Measurements from ENCODE around the gene ZNF503.
A peak's percentile ranks its signal among the peaks of the same experiment; 100 is the strongest.

DNA sequence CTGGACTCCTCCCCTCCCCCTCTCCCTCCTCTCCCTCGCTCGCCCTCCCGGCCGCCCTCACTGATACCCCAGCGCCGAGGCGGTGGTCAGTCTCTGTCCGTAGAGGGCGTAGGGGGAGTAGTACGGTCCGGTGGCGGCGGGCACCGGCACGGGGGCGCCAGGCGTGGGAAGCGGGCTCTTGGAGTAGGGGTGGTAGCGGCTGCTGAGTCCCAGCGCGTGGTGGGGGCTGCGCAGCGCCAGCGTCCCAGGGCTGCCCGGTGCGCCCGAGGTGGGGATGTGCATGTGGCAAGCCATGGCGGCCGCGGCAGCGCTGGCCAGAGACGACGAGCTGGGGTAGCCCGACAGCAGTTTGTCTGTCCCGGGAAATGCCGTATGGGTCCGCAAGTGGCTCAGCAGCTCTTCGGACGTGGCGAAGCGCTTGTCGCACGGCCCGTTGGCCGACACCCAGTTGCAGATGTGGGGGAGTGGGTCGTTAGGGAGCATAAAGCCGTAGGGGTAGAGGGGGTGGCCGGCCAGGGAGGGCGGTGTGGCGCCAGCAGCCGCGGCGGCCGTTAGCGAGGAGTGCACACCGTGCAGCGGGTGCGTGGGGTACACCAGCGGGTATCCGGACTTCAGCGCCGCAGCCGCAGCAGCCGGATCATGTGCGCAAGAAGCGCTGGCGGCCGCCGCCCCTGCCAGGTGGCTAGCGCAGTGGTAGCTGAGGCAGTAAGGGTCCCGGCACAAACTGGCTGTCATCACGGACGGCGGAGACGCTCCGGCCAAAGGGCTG is 2.7 kb downstream of the ZNF503 start:
- TF ChIP-seq, protein P1, sequence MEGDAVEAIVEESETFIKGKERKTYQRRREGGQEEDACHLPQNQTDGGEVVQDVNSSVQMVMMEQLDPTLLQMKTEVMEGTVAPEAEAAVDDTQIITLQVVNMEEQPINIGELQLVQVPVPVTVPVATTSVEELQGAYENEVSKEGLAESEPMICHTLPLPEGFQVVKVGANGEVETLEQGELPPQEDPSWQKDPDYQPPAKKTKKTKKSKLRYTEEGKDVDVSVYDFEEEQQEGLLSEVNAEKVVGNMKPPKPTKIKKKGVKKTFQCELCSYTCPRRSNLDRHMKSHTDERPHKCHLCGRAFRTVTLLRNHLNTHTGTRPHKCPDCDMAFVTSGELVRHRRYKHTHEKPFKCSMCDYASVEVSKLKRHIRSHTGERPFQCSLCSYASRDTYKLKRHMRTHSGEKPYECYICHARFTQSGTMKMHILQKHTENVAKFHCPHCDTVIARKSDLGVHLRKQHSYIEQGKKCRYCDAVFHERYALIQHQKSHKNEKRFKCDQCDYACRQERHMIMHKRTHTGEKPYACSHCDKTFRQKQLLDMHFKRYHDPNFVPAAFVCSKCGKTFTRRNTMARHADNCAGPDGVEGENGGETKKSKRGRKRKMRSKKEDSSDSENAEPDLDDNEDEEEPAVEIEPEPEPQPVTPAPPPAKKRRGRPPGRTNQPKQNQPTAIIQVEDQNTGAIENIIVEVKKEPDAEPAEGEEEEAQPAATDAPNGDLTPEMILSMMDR (conservative IDR thresholded peaks at IDR 0.05; ENCODE audit: low read depth in 2 of 2) = 0 out of 4 replicates have a peak, but pooled peaks of 1 of the 2 experiments have one; percentile 11
- TF ChIP-seq EZH2 (IDR thresholded peaks at IDR 0.05; ENCODE audit: low read depth, unreplicated experiment) (peak; percentile 88), CREB1 (CRISPR knock-in tag; IDR thresholded peaks at IDR 0.05; ENCODE audit: low read depth) (no peak), POLR2AphosphoS5 (IDR thresholded peaks at IDR 0.05; ENCODE audit: low read depth) (no peak), ZNF114 (CRISPR knock-in tag; IDR thresholded peaks at IDR 0.05) (no peak), JUNB (IDR thresholded peaks at IDR 0.05; ENCODE audit: unreplicated experiment) (no peak), EZH2phosphoT487 (IDR thresholded peaks at IDR 0.05; ENCODE audit: unreplicated experiment) (peak; percentile 85), STAT1 (IDR thresholded peaks at IDR 0.05; ENCODE audit: unreplicated experiment) (no peak), NANOG (IDR thresholded peaks at IDR 0.05; ENCODE audit: borderline replicate concordance) (no peak), ZNF331 (CRISPR knock-in tag; IDR thresholded peaks at IDR 0.05; ENCODE audit: low read depth) (no peak)
- TF ChIP-seq, protein P2, sequence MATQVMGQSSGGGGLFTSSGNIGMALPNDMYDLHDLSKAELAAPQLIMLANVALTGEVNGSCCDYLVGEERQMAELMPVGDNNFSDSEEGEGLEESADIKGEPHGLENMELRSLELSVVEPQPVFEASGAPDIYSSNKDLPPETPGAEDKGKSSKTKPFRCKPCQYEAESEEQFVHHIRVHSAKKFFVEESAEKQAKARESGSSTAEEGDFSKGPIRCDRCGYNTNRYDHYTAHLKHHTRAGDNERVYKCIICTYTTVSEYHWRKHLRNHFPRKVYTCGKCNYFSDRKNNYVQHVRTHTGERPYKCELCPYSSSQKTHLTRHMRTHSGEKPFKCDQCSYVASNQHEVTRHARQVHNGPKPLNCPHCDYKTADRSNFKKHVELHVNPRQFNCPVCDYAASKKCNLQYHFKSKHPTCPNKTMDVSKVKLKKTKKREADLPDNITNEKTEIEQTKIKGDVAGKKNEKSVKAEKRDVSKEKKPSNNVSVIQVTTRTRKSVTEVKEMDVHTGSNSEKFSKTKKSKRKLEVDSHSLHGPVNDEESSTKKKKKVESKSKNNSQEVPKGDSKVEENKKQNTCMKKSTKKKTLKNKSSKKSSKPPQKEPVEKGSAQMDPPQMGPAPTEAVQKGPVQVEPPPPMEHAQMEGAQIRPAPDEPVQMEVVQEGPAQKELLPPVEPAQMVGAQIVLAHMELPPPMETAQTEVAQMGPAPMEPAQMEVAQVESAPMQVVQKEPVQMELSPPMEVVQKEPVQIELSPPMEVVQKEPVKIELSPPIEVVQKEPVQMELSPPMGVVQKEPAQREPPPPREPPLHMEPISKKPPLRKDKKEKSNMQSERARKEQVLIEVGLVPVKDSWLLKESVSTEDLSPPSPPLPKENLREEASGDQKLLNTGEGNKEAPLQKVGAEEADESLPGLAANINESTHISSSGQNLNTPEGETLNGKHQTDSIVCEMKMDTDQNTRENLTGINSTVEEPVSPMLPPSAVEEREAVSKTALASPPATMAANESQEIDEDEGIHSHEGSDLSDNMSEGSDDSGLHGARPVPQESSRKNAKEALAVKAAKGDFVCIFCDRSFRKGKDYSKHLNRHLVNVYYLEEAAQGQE (IDR thresholded peaks at IDR 0.05; ENCODE audit: unreplicated experiment) = no peak
- TF ChIP-seq, protein P3, sequence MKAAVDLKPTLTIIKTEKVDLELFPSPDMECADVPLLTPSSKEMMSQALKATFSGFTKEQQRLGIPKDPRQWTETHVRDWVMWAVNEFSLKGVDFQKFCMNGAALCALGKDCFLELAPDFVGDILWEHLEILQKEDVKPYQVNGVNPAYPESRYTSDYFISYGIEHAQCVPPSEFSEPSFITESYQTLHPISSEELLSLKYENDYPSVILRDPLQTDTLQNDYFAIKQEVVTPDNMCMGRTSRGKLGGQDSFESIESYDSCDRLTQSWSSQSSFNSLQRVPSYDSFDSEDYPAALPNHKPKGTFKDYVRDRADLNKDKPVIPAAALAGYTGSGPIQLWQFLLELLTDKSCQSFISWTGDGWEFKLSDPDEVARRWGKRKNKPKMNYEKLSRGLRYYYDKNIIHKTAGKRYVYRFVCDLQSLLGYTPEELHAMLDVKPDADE (IDR thresholded peaks at IDR 0.05) = no peak
- TF ChIP-seq, protein P4, sequence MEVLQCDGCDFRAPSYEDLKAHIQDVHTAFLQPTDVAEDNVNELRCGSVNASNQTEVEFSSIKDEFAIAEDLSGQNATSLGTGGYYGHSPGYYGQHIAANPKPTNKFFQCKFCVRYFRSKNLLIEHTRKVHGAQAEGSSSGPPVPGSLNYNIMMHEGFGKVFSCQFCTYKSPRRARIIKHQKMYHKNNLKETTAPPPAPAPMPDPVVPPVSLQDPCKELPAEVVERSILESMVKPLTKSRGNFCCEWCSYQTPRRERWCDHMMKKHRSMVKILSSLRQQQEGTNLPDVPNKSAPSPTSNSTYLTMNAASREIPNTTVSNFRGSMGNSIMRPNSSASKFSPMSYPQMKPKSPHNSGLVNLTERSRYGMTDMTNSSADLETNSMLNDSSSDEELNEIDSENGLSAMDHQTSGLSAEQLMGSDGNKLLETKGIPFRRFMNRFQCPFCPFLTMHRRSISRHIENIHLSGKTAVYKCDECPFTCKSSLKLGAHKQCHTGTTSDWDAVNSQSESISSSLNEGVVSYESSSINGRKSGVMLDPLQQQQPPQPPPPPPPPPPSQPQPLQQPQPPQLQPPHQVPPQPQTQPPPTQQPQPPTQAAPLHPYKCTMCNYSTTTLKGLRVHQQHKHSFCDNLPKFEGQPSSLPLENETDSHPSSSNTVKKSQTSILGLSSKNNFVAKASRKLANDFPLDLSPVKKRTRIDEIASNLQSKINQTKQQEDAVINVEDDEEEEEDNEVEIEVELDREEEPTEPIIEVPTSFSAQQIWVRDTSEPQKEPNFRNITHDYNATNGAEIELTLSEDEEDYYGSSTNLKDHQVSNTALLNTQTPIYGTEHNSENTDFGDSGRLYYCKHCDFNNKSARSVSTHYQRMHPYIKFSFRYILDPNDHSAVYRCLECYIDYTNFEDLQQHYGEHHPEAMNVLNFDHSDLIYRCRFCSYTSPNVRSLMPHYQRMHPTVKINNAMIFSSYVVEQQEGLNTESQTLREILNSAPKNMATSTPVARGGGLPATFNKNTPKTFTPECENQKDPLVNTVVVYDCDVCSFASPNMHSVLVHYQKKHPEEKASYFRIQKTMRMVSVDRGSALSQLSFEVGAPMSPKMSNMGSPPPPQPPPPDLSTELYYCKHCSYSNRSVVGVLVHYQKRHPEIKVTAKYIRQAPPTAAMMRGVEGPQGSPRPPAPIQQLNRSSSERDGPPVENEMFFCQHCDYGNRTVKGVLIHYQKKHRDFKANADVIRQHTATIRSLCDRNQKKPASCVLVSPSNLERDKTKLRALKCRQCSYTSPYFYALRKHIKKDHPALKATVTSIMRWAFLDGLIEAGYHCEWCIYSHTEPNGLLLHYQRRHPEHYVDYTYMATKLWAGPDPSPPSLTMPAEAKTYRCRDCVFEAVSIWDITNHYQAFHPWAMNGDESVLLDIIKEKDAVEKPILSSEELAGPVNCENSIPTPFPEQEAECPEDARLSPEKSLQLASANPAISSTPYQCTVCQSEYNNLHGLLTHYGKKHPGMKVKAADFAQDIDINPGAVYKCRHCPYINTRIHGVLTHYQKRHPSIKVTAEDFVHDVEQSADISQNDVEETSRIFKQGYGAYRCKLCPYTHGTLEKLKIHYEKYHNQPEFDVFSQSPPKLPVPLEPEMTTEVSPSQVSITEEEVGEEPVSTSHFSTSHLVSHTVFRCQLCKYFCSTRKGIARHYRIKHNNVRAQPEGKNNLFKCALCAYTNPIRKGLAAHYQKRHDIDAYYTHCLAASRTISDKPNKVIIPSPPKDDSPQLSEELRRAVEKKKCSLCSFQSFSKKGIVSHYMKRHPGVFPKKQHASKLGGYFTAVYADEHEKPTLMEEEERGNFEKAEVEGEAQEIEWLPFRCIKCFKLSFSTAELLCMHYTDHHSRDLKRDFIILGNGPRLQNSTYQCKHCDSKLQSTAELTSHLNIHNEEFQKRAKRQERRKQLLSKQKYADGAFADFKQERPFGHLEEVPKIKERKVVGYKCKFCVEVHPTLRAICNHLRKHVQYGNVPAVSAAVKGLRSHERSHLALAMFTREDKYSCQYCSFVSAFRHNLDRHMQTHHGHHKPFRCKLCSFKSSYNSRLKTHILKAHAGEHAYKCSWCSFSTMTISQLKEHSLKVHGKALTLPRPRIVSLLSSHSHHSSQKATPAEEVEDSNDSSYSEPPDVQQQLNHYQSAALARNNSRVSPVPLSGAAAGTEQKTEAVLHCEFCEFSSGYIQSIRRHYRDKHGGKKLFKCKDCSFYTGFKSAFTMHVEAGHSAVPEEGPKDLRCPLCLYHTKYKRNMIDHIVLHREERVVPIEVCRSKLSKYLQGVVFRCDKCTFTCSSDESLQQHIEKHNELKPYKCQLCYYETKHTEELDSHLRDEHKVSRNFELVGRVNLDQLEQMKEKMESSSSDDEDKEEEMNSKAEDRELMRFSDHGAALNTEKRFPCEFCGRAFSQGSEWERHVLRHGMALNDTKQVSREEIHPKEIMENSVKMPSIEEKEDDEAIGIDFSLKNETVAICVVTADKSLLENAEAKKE (CRISPR knock-in tag; IDR thresholded peaks at IDR 0.05) = no peak
